T-helper 1 cell treated with Interleukin-12 subunit alpha and Interleukin-12 subunit beta and Interleukin-4 antibody, amounts not matched to agents 30 μg/mL and 1 μg/mL, for 36 hours (primary cell): ENCODE results near the gene PDCD6IP.

ENCODE experiments used
- H3K27ac Mint-ChIP-seq: one replicate; pipeline ENCODE4 v1.8.0; 2021; ENCODE audit warnings: mild to moderate bottlenecking, mixed read lengths
- H3K27me3 Mint-ChIP-seq: one replicate; pipeline ENCODE4 v1.8.0; 2021; ENCODE audit warnings: low read depth, mixed read lengths
- H3K36me3 Mint-ChIP-seq: one replicate; pipeline ENCODE4 v1.8.0; 2021; ENCODE audit warnings: low read depth, mixed read lengths
- H3K4me1 Mint-ChIP-seq: one replicate; pipeline ENCODE4 v1.8.0; 2021; ENCODE audit warnings: low read depth, mixed read lengths
- H3K4me3 Mint-ChIP-seq: one replicate; pipeline ENCODE4 v1.8.0; 2021; ENCODE audit warnings: mild to moderate bottlenecking, moderate library complexity, mixed read lengths
- H3K9me3 Mint-ChIP-seq: one replicate; pipeline ENCODE4 v1.8.0; 2021; ENCODE audit warnings: mixed read lengths

The PDCD6IP gene

DNA sequence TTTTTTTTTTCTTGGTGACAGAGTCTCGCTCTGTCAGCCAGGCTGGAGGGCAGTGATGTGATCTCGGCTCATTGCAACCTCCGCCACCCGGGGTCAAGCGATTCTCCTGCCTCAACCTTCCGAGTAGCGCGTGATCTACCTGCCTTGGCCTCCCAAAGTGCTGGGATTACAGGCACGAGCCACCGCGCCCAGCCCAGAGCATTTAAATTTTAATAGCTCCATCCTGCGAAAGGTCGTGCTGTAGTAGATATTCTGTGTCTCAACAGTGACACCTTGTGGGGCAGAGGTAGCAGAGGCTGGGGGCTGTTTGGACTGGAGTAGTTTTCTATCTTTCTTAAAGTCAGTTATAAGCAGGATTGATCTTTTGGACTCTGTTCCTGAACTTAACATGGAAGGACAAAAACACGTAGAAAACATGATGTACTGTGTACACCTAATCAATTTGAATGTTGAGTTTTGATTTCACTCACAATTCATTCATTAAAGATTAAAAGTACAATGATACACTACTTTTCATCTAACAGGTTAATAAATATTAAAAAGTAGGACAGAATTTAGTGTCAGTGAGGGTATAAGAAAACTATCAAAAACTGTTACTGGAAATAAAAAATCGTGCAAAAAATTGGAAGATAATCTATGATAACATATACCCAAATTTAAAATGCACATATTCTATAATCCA is 11.0 kb upstream of the PDCD6IP start:
- H3K4me3 Mint-ChIP-seq, result peak overlapping the region; percentile 26
- H3K36me3 Mint-ChIP-seq, result no peaks in the 10 kb centered on the region
- H3K4me1 Mint-ChIP-seq, result peaks cover 3% of the 10 kb centered on the region
- H3K9me3 Mint-ChIP-seq, result no peaks in the 10 kb centered on the region
- peaks cover 21% of the 10 kb centered on the region for H3K27me3 Mint-ChIP-seq
- no peak overlapping the region for H3K27ac Mint-ChIP-seq

DNA sequence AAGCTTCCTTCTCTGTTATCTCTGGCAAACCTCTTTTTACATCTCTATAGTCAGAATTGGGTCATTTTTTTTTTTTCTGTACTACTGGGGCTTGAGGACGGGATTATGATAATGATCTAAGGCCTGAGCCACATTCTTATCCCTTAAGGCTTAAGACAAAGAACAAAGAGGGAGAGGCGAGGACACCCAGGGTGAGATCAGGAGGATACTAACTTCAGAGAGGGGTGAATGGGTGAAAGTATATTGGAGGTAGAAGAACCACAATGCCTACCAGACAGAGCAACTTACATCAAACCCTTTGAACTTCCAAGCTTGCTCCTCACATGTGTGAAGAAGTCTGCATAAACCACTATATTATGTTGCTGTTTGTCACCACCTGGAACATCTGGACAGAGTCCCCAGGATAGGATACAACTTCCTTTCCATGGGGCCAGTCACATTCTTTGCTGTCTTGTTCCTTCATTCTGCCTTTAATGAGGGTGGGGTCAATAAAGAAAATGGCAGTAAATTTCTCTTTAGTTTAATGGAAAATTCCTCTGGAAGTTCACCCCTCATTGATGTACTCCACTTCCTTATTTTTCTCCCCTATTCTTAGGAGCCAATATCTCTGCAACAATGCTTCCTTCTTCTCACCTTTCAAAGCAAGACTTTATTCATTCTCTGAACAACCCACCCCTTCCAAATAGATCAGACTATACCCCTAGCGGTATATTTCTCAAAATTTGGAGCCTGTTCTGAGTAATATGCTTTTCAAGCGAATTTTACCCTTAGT is 9.1 kb upstream of the PDCD6IP start:
- H3K36me3 Mint-ChIP-seq, result no peaks in the 10 kb centered on the region
- H3K27ac Mint-ChIP-seq, result no peak overlapping the region
- H3K9me3 Mint-ChIP-seq, result no peaks in the 10 kb centered on the region
- peaks cover 22% of the 10 kb centered on the region for H3K27me3 Mint-ChIP-seq
- peaks cover 3% of the 10 kb centered on the region for H3K4me1 Mint-ChIP-seq
- no peak overlapping the region for H3K4me3 Mint-ChIP-seq

DNA sequence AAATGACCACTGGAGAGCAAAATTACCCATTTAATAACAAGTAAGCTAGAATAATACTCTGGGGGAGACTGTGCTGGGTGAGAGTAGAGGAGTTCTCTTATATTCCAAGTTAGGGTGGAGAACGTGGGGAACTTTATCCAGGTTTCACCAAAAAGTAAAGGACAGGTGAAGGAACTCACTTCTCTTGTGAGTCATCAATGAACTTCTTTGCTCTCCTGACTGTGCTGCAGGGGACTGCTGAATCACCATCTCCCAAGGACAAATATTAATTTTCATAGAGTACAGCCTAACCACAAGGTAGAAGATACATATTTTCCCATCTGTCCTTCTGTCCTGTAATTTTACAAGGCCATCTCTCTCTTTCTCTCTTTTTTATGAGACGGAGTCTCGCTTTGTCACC is 8.3 kb upstream of the PDCD6IP start:
- H3K4me3 Mint-ChIP-seq, result no peak overlapping the region
- no peaks in the 10 kb centered on the region for H3K9me3 Mint-ChIP-seq
- no peaks in the 10 kb centered on the region for H3K36me3 Mint-ChIP-seq
- peaks cover 3% of the 10 kb centered on the region for H3K4me1 Mint-ChIP-seq
- no peak overlapping the region for H3K27ac Mint-ChIP-seq
- H3K27me3 Mint-ChIP-seq, result peaks cover 22% of the 10 kb centered on the region

DNA sequence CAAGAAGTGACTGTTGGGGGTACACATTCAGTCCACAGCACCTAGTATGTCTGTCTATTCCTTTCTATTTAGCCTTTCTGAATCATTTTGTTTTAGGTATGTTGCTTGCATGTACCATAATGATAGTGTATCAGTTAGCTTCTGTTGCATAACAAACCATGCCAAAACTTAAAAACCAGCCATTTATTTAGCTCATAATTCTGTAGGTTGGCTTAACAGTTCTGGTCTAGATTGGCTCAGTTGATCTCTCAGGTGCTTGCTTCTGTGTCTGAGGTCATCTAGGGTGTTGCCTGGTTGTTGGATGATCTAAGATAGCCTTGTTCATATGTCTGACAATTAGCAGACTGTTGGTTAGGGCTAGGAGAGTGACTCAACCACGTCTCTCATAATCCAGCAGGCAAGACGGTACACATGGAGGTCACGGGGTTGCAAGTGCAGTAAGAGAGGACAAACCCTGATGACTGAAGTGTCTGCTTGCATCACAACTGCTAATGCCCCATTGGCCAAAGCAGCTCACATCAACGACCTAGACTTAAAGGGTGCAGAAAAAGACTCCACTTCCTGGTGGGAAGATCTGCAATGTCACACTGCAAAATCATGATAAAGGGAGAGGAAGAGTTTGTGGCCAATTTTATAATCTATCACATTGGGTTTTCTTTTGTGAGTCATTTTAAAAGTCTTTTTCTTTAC is 6.8 kb upstream of the PDCD6IP start:
- H3K4me3 Mint-ChIP-seq, result no peak overlapping the region
- peaks cover 20% of the 10 kb centered on the region for H3K27me3 Mint-ChIP-seq
- H3K9me3 Mint-ChIP-seq, result no peaks in the 10 kb centered on the region
- no peak overlapping the region for H3K27ac Mint-ChIP-seq
- H3K4me1 Mint-ChIP-seq, result peaks cover 9% of the 10 kb centered on the region
- no peaks in the 10 kb centered on the region for H3K36me3 Mint-ChIP-seq

DNA sequence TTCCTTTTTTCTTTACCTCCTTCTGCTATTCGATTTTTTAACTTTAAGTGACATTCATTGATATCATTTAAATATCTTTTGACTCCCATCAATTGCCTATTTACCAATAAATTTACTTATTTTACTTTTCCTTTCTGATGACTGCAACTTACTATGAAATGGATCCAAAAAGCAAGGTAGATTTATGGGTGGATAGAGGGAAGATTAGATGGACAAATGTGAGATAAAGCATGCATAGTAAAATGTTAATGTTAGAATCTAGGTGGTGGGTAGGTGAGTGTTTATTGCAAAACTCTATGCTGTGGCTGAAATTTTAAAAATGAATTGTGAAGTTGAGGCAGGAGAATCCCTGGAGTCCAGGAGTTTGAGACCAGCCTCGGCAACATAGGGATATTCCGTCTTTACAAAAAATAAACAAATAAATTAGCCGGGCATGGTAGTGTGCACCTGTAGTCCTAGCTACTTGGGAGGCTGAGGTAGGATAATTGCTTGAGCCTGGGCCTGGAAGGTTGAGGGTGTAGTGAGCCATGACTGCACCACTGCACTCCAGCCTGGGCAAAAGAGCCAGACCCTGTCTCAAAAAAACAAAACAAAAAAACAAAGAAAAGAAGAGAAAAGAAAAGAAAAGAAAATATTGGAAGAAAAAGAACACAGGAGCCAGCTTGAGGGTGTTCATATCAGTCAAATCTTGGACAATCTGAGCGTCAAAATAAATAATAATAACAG is 6.1 kb upstream of the PDCD6IP start:
- Mint-ChIP-seq H3K27me3 (peaks cover 16% of the 10 kb centered on the region), H3K4me3 (no peak overlapping the region), H3K9me3 (no peaks in the 10 kb centered on the region), H3K27ac (no peak overlapping the region), H3K4me1 (peaks cover 9% of the 10 kb centered on the region), H3K36me3 (no peaks in the 10 kb centered on the region)

DNA sequence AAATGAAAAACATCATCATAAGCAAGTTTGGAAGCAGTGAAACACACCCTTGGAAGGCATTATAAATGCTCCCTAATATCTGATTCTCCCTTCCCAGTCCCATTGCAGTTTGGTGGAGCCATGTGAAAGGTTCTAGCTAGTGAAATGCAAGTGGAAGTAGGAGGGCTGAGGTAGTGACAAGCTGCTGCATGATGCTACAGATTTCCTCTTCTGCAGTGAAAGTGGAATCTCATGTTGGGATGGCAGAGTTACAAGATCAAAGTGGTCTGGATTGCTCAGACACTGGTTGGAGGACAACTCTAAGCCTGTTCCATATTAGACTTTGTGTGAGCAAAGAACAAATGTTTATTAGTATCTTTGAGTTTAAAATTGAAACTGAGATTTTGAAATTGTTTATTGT is 3.3 kb upstream of the PDCD6IP start:
- H3K36me3 Mint-ChIP-seq, result peaks cover under 1% of the 10 kb centered on the region
- H3K27me3 Mint-ChIP-seq, result peaks cover 5% of the 10 kb centered on the region
- peaks cover 23% of the 10 kb centered on the region for H3K4me1 Mint-ChIP-seq
- H3K9me3 Mint-ChIP-seq, result no peaks in the 10 kb centered on the region
- H3K4me3 Mint-ChIP-seq, result no peak overlapping the region
- H3K27ac Mint-ChIP-seq, result no peak overlapping the region

DNA sequence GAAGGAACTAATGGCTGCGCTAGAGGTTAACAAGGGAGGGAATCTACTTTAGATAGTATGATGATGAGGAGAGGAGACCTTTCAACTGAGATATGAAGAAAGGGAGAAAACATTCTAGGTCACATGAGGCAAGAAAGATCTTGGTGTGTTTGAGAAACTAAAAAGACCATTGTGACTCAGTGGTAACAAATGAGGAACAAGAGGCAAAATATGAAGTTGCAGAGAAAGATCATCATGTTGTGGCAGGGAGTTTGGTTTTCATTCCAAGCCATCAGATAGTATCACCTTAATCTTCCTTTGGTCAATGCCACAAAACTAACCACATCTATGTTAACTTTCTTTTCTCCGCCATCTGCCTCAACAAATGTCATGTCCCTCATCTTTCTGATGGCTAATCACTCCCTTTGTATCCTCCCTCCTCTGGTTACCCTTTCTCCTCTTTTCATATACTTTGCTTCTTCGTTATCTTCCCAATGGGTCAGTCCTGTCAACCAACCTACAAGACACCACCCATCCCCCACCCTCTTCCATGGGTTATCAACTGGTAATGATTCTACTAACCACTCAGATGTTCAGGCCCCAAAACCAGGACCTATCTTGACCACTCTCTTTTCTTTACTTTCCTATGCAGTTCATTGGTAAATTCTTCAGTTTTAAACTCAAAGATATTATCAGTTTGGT is 2.4 kb upstream of the PDCD6IP start:
- Mint-ChIP-seq H3K9me3 (no peaks in the 10 kb centered on the region), H3K27me3 (peaks cover 5% of the 10 kb centered on the region), H3K27ac (no peak overlapping the region), H3K4me3 (no peak overlapping the region), H3K4me1 (peaks cover 31% of the 10 kb centered on the region), H3K36me3 (peaks cover 3% of the 10 kb centered on the region)

DNA sequence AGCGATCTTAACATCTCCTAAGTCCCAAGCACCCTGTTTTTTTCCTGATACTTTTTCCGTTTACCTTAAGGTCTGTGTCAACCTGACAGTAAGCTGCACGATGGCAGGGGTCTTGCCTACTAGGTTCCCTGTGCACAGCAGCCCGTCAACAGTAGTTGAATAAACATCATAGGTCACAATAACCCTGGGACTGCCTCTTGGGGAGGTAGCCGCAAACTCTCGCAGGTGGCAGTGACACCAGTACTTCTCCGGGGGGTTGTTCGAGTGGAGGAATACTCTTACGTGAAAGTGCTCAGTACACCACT is 365 bp upstream of the PDCD6IP start:
- Mint-ChIP-seq H3K9me3 (no peaks in the 10 kb centered on the region), H3K27me3 (peaks cover 4% of the 10 kb centered on the region), H3K4me1 (peaks cover 38% of the 10 kb centered on the region), H3K4me3 (peak overlapping the region; percentile 98), H3K36me3 (peaks cover 9% of the 10 kb centered on the region), H3K27ac (peak overlapping the region; percentile 94)

DNA sequence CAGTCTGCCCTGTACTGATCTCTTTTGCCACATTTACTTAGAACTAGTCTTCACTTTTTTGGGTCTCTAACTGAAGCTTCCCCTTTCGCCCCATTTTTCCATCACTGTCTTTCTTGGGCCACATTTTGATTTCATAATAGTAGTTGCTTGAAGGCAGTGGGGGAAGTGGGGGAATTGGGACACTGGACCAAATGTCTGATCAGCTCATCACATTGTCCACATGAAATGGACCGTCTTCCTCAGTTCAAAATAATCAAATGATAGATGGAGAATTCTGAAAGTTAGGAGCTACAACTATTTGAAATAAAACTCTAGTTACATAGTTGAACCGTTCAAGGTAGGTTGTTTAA is 747 bp downstream of the PDCD6IP start:
- Mint-ChIP-seq H3K36me3 (peaks cover 18% of the 10 kb centered on the region), H3K9me3 (no peaks in the 10 kb centered on the region), H3K27me3 (no peaks in the 10 kb centered on the region), H3K4me1 (peaks cover 48% of the 10 kb centered on the region), H3K4me3 (peak overlapping the region; percentile 98), H3K27ac (peak overlapping the region; percentile 94)

DNA sequence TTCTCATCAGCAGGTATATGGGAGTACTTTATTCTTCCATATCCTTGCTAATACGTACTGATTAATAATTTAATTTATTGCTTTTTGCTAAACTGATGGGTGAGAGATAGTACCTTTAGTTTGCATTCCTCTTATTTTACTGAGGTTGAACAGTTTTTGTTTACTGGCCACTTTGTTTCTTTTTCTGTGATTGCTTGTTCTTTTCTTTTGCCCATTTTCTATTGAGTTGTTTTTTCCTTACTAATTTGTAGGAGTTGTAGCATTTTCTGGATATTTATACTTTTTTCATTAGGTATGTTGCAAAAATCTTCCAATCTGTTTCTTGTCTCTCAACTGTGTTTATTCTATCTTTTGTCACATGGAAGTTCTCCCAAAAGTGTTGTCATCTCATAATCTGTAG is 4.8 kb downstream of the PDCD6IP start:
- no peaks in the 10 kb centered on the region for H3K27me3 Mint-ChIP-seq
- H3K4me3 Mint-ChIP-seq, result no peak overlapping the region
- H3K4me1 Mint-ChIP-seq, result peaks cover 44% of the 10 kb centered on the region
- H3K9me3 Mint-ChIP-seq, result no peaks in the 10 kb centered on the region
- H3K27ac Mint-ChIP-seq, result no peak overlapping the region
- H3K36me3 Mint-ChIP-seq, result peaks cover 26% of the 10 kb centered on the region

DNA sequence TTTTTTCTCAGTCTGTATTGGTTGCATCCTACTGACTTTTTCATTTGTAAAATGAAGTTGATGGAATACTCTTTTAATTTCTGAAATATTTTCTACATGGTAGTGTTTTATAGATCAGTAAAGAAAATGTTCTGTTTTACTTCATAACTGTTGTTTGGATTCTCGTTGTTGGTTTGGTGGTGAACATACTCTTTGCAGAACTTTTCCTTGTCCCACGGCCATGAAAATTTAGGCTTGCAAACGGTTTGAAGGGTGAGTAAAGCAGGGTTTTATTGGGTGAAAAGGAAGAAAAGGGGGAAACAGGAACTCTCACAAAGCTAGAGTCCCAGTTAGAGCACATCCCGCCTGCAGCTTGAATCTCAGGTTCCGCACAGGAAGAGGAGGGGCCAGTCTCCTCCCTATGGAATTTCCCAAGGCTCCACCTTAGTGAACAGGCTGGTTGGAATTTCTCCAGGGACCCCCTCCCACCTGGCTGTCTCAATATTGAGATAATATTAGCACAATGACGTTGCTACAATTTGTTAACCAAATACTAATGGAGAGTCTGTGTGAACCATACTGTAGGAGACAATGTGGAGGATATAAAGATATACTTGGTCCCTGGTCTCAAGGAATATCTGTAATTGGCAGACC is 5.6 kb downstream of the PDCD6IP start:
- peaks cover 29% of the 10 kb centered on the region for H3K36me3 Mint-ChIP-seq

DNA sequence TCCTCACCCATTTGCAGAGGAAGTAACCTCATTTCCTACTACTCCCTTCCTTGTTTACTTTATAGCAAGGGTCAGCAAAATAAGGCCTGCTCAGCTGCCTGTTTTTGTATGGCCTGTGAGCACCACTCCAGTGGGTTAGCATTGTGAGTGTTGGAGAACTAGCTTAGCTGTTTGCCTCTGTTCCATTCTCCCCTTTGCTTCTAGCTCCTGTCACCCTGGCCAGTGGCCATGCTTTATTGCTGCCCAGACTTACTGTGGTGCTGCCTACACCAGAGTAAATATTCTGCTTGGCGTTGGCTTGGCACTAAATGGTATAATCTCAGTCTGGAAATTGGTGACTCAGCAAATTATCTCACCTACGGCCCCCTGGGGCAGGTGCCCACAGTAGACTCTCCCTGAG is 8.8 kb downstream of the PDCD6IP start:
- Mint-ChIP-seq H3K27ac (no peak overlapping the region), H3K4me3 (no peak overlapping the region), H3K36me3 (peaks cover 27% of the 10 kb centered on the region), H3K9me3 (no peaks in the 10 kb centered on the region), H3K4me1 (peaks cover 36% of the 10 kb centered on the region), H3K27me3 (no peaks in the 10 kb centered on the region)

More for the DNA sequence above, 5.6 kb downstream of the PDCD6IP start:
- Mint-ChIP-seq H3K4me1 (peaks cover 49% of the 10 kb centered on the region), H3K27ac (no peak overlapping the region), H3K9me3 (no peaks in the 10 kb centered on the region), H3K27me3 (no peaks in the 10 kb centered on the region), H3K4me3 (no peak overlapping the region)

DNA sequence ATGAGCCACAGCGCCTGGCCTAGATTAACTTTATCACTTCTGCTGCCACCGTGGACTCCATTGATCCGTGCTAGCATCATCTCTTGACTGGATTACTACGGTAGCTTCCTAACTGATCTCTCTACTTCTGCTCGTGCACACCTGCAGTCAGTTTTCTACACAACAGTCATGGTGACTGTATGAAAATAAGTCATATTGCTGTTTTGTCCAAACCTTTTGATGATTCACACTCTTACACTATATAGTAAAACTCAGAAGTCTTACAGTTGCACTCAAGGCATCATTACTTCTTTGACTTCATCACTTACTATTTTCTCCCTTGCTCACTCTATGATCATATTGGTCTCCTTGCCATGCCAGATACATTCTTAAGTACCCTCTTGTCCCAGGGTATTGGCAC is 10.1 kb downstream of the PDCD6IP start:
- Mint-ChIP-seq H3K4me3 (no peak overlapping the region), H3K36me3 (peaks cover 26% of the 10 kb centered on the region), H3K4me1 (peaks cover 30% of the 10 kb centered on the region), H3K27me3 (no peaks in the 10 kb centered on the region), H3K27ac (no peak overlapping the region), H3K9me3 (no peaks in the 10 kb centered on the region)

DNA sequence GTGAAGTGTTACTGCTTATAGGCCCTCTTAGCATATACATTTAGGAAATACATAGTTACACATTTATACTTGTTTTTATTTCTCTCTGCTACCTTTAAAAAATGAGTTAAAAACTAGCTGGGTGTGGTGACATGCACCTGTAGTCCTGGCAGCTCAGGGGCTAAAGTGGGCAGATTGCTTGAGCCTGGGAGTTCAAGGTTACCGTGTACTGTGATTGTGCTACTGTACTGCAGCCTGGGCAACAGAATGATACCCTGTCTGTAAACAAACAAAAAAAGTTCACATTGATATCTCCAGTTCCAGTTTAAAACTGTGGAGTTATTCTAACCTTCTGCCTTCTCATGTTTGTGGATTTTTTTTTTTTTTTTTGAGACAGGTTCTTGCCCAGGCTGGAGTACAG is 12.1 kb downstream of the PDCD6IP start:
- Mint-ChIP-seq H3K4me1 (peaks cover 22% of the 10 kb centered on the region), H3K36me3 (peaks cover 27% of the 10 kb centered on the region), H3K27me3 (no peaks in the 10 kb centered on the region), H3K4me3 (no peak overlapping the region), H3K27ac (no peak overlapping the region), H3K9me3 (no peaks in the 10 kb centered on the region)
